HG03558 (cell line): ENCODE data around the gene CACNA1H.

Experiments
- ATAC-seq: cut with Tn5 transposase; IDR thresholded peaks from one replicate; pipeline ENCODE4 v1.9.1; 2021; ENCODE audit warnings: moderate number of reproducible peaks; ENCODE audit not compliant: unreplicated experiment; ENCODE audit errors: extremely low read depth

The CACNA1H gene

GRCh38 chr16:1140582-1141162 is 12.2 kb upstream of the CACNA1H start:
- ATAC-seq = no peak

DNA sequence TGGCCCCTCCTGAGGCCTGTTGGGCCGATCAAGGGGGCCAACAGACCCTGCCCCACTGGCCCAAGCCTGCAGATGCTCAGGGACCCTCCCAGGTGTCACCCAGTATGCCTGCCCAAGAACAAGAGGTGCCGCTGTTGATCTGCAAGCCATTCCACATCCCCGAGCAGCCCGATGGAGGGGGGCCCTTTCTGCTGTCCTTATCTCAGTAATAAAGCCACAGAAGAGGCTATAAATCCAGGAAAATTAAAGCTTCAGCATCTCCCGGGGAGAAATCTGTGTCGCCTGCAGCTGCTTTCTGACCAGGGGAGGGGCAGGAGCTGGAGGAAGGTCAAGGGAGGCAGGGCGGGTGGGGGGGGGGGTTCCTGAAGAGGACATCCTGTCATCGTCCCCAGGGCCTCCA is 11.7 kb upstream of the CACNA1H start:
- ATAC-seq = no peak

DNA sequence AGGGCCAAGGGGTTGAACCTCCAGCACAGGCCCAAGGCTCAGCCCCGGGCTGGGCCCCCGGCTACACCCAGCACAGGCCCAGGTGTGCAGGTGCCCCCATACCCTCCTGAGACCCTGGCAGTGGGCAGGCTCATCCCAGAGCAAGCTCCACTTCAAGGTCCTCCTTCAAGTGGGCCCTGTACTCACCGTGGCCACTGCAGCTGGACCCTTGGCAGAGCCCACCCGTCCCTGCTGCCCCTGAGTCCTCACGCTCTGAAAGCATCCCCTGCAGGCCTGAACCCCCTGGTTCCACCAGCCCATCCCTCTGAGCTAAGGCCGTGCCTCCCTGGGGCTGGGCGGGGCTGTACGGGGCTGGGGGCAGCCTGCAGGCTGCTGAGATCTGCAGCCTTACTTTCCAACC is 11.2 kb upstream of the CACNA1H start:
- no peak for ATAC-seq

DNA sequence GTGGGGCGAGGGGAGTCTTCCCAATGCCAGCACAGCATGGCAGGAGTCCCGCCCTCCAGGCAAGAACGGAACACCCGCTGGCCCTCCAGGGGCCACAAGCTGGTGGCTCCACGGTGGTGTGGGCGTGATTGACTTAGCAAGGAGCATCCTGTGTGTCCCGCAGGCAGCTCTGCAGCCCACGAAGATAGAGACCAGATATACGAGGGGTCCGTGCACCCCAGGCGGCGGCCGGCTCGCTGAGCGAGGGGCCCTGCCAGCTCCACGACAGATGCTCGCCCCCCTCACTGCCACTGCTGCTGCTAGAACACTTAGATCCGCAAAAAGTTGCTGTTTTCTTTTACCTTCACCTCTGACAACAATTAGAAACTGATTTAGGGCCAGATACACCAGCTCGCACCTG is 10.0 kb upstream of the CACNA1H start:
- no peak for ATAC-seq

- ATAC-seq = no peak
Observed at GRCh38 chr16:1143761-1144450, 9.0 kb upstream of the CACNA1H start.

DNA sequence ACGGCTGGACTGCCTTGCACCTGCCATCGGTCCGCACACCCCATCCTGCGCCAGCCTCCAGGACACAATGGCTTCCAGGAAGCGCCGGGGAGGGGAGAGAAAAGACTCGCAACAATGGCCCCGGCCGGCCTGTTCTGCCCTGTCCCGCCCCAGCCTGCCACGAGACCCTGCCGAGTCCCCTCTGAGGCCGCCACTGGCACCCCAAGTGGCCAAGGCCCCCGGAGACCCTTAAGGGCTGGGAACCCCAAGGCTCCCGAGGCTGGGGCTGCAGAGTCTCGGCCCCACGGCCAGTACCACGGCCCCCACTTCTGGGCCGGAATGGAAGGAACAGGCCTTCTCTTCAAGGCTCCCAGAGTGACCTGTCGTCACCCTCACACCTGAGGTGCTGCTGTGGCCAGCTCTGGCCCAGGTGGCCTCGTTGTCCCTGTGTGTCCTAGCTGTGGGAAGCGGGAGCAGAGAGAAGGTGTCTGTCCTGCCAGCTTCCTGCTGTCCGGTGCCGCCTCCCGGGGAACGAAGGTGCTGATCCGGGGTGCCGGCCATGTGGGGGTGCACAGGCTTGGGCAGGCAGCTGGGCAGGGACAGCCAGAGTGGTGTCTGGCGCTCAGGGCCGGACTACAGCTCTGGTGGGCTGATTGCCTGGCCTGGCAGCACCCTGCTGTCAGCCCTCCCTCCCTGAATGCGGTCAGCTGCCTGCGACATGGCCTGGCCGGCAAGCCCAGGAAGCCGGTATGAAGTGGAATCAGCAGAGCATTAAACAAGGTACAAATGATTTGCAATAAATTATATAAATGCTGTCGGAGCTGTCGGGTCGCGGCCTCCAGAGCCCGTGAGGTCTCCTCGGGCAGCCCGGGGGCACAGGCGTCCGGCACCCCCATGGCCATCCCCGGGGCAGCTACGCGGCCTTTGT is 8.2 kb upstream of the CACNA1H start:
- ATAC-seq = no peak

DNA sequence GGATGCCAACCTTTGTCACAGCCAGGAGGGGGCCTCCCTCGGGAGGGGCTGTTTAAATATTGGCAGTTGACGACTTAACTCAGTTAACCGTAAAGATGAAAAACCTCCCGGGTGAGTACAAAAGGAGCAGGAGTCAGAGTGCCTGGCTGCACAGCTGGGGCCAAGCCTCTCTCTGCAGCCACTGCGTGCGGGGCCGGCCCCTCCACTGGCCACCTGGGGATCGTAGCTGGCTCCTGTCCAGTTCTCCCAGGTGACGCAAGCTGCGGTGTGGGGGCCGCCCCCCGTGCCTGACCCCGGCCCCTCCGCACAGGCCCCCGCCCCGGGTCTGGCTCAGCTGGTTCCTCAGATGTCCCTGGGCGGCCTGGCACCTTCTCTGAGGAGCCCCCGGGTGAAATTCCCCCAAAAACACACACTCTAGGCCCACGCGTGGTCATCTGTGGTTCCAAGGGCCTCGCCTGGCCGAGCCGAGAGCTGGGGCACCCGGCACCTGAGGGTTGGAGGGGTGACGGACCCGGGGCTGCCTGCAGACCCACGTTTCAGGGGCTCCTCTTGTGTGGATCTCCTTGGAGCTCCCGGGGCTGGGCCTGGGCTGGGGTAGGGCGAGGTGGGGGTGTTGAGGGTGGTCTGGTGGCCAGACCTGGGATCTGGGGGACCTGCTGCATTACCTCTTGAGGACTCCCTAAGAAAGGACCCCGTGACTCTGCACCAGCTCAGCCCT is 7.4 kb upstream of the CACNA1H start:
- ATAC-seq = no peak

GRCh38 chr16:1146409-1146808 is 6.5 kb upstream of the CACNA1H start:
- no peak for ATAC-seq

GRCh38 chr16:1147027-1147426 is 5.9 kb upstream of the CACNA1H start:
- ATAC-seq = no peak

DNA sequence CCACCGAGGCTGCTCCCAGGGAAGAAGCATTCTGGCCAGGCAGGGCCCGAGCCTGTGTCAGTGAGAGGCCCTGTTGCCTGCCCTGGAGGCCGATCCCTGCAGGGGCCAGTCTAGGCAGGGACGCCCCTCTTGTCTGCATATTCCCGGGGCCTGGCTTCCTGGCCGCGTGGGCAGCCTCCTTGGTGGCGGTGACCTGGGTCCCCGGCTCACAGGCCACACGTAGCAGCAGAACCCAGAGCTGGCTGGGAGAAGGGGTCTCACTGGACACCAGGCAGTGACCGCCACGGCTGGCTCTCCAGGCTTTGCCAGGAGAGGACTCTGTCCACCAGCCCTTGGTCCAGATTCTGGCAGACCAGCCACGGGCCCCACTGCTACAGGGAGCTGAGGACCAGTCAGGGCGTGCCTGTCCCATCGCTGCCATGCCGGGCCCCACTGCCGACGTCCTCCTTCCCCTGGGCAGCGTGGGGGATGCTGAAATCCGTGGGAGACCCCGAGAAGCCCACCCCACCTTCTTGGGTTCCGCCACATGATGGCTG is 3.7 kb upstream of the CACNA1H start:
- no peak for ATAC-seq

DNA sequence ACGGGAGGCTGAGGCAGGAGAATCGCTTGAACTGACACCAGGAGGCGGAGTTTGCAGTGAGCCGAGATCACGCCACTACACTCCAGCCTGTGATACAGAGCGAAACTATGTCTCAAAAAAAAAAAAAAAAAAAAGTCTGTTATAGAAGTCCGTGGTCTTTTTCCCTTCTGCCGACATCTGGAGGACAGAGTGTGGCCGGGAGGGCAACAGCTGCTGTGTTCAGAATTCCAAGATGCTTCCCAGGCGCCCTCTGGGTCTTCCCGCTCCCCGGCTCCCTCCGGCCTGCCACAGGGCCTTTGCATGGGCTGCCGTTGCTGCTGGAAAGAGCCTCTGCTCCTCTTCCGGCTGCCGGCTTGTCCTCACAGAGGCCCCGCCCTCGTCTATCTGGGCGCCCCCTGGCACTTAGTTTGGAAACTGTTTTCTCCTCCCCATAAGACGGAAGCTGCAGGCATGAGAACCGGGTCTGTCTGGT is 2.4 kb upstream of the CACNA1H start:
- no peak for ATAC-seq

- ATAC-seq = no peak
Observed at GRCh38 chr16:1151424-1152122, 1.3 kb upstream of the CACNA1H start.

DNA sequence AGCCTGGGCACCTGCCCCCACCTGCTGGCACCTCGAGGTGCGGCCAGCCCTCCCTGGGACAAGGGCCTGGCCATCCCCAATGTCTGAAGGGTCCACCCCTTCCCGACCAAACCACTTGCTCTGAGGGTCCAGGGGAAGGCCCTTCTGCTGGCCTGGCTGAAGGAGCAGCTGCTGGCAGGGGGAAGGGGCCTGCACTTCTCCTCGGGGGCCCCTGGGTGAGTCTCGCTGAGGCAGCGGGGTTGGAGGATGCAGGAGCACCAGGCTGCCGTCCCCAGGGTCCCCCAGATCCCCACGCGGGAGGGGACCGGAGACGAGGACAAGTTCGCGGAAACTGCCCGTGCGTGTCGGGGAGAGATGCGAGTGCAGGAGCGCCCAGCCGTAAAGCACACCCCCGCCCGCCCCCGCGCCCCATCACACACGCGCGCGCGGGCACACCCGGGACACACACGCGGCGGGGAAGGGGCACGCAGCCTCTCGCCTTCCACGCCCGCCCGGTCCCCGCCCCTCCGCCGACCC is 725 bp upstream of the CACNA1H start:
- no peak for ATAC-seq

GRCh38 chr16:1153480-1154160 is 714 bp downstream of the CACNA1H start:
- no peak for ATAC-seq

GRCh38 chr16:1154291-1154886 is 1.5 kb downstream of the CACNA1H start:
- no peak for ATAC-seq

DNA sequence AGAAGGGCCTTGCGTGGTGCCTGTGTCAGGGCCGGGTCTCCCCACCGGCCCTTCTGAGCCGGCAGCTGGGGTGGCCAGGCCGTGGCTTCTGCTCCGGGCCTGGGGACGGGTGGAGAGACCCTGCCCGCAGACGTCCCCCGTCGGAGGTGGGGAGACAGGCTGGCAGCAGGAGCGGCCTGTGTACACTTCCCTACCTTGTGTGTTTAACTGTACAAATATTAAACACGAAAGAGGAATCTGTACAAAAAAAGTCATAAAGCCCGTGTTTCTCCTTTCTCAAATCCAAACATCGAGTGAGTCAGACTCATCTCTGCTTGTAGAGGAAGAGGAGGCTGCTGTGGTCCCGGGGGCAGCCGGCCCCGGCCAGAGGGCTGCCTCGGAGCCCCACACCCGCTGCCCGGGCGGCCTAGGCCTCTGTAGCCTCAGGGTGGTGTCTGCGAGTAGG is 2.0 kb downstream of the CACNA1H start:
- no peak for ATAC-seq

DNA sequence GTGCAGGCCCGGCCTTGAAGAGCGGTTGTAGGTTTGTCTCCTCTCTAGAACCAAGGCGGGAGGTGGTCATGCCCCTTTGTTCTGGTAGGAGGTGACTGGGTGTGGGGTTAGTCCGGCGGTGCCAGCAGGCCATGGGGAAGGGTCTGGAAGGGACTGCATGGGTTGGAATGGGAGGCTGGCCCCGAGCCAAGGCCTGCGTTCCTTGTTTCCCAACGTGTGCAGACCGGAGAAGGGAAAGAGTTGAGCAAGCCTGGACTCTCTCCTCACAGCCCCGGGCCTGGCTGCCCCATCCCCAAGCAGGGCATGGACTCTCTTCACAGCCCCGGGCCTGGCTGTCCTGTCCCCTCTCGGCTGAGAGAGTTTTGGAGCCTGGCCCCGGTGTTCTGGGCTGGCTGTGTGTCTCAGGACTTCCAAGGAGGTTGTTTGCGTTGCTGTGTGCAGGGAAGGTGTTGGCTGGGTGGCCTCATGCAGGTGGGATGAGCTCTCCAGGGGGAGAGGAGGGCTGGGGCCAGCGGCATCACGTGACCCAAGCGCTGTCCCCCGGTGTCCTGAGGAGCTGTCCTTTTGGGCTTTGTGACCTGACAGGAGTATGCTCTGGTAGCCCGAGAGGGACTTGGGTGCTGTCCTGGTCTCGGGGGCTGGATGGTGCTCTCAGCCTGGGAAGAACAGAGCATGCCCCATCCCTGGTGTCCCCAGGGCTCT is 2.6 kb downstream of the CACNA1H start:
- no peak for ATAC-seq
